Measurements from ENCODE around the gene GOLPH3. TPM values are rescaled to one million over a fixed set of nuclear protein-coding genes. Genes with fewer than 3 reads are reported as not detected.
"Not testable (repeated sequence)": the region's sequence is repeated elsewhere in the genome, so short reads cannot be mapped to it uniquely, and the experiment has no call there.

GOLPH3 gene
- total RNA-seq, 4 donors from 2014 or later = 58.6 to 74.6 (median 63.0) TPM

GRCh38 chr5:32182463-32183063, 8.4 kb upstream of the GOLPH3 start:
- Histone ChIP-seq H3K27ac (no peak overlapping the region), H3K27me3 (no peaks in the 10 kb centered on the region), H3K36me3 (no peaks in the 10 kb centered on the region), H3K4me3 (no peak overlapping the region), H3K4me1 (no peaks in the 10 kb centered on the region), H3K9me3 (peaks cover 0 to 7% (median 4%) of the 10 kb centered on the region in 3 donors)
- WGBS, 2 donors = 65 to 75% methylated on average over 5 of the region's 5 CpGs
- intact Hi-C loops (cut with DNase I) = no loop called here
- DNase-seq = no peak
- no peak for TF ChIP-seq POLR2A (IDR thresholded peaks at IDR 0.05)
- TF ChIP-seq CTCF (IDR thresholded peaks at IDR 0.05) = no peak

- Histone ChIP-seq H3K4me3 (peak overlapping the region; percentile 82 to 100 (median 92)), H3K36me3 (peaks cover 0 to 33% (median 0%) of the 10 kb centered on the region in 3 donors), H3K4me1 (peaks cover 8 to 57% (median 23%) of the 10 kb centered on the region in 3 donors), H3K27me3 (no peaks in the 10 kb centered on the region), H3K27ac (peak overlapping the region; percentile 97 to 100 (median 99)), H3K9me3 (no peaks in the 10 kb centered on the region)
- no peak for DNase-seq
- WGBS, 2 donors = 0% methylated on average over 7 to 18 of the region's 74 CpGs
- TF ChIP-seq POLR2A (IDR thresholded peaks at IDR 0.05) (no peak), CTCF (IDR thresholded peaks at IDR 0.05) (no peak)
- intact Hi-C loops (cut with DNase I) = no loop called here
Observed at GRCh38 chr5:32173267-32174010, 680 bp downstream of the GOLPH3 start.

- peak overlapping the region; percentile 97 to 100 (median 99) for H3K27ac ChIP-seq
- intact Hi-C loops (cut with DNase I) = no loop called here
- WGBS, 2 donors = 0 to 2% methylated on average over 4 of the region's 4 CpGs
- TF ChIP-seq CTCF (IDR thresholded peaks at IDR 0.05) (no peak), POLR2A (IDR thresholded peaks at IDR 0.05) (no peak)
- peaks cover 8 to 60% (median 23%) of the 10 kb centered on the region in 3 donors for H3K4me1 ChIP-seq
- peak overlapping the region; percentile 82 to 100 (median 92) for H3K4me3 ChIP-seq
- H3K27me3 ChIP-seq = no peaks in the 10 kb centered on the region
- no peak for DNase-seq
- H3K36me3 ChIP-seq = peaks cover 0 to 37% (median 0%) of the 10 kb centered on the region in 3 donors
- no peaks in the 10 kb centered on the region for H3K9me3 ChIP-seq
Observed at GRCh38 chr5:32172923-32173266, 1.2 kb downstream of the GOLPH3 start.

- intact Hi-C loops (cut with DNase I); H3K27me3 ChIP-seq; DNase-seq; H3K9me3 ChIP-seq: not testable (repeated sequence)
- WGBS, 2 donors = 6 to 9% methylated on average over 23 to 31 of the region's 34 CpGs
- Histone ChIP-seq H3K27ac (peak overlapping the region; percentile 97 to 100 (median 99)), H3K4me1 (peaks cover 8 to 65% (median 23%) of the 10 kb centered on the region in 3 donors), H3K4me3 (peak overlapping the region; percentile 82 to 100 (median 92)), H3K36me3 (peaks cover 0 to 42% (median 0%) of the 10 kb centered on the region in 3 donors)
Observed at GRCh38 chr5:32172186-32172911, 1.8 kb downstream of the GOLPH3 start.

- WGBS, 2 donors = 73 to 74% methylated on average over 5 of the region's 5 CpGs
- Histone ChIP-seq H3K4me3 (peak overlapping the region in 1 of 4 donors; percentile 22), H3K9me3 (no peaks in the 10 kb centered on the region), H3K27me3 (no peaks in the 10 kb centered on the region), H3K36me3 (peaks cover 0 to 54% (median 0%) of the 10 kb centered on the region in 3 donors), H3K4me1 (peaks cover 8 to 75% (median 28%) of the 10 kb centered on the region in 3 donors), H3K27ac (peak overlapping the region in 3 of 4 donors; percentile 69 to 98 (median 97))
- DNase-seq = no peak
- intact Hi-C loops (cut with DNase I) = no loop called here
- TF ChIP-seq CTCF (IDR thresholded peaks at IDR 0.05) (no peak), POLR2A (IDR thresholded peaks at IDR 0.05) (no peak)
Observed at GRCh38 chr5:32170303-32171151, 3.6 kb downstream of the GOLPH3 start.
